ENCODE data around the gene DNAJA1. TPM values are rescaled to one million over a fixed set of nuclear protein-coding genes. Genes with fewer than 3 reads are reported as not detected.

The DNAJA1 gene
- total and polyA plus RNA-seq, 12 donors, result 56.6 to 355 (median 131) TPM

DNA sequence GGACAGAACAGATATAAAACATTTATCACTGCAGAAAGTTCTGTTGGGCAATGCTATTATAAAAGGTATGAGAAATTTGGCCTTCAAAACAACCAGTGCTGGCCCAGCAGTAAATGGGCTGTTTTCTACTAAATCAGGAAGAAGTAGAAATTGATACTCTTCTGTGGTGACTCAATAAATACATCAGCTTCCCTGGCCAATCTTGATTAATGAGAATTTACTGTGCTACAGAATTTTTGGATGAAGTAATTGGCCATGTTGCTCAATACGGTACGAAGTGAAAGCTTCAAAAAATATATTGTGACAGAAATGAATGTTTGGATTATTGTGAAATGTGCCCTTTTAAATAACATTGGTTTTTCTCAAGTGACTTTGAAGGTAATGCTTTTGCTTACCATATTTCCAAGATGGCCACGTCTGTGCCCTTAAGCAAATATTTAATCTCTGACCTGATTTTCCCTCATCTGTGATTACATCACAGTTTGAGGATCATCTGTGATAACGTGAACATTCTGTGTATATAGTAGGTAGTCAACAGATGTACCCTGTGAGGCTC, 4.2 kb downstream of the DNAJA1 start:
- Histone ChIP-seq H3K27ac (peak overlapping the region; percentile 57 to 88 (median 75)), H3K4me1 (replicated peaks in 1 of 2) (peaks cover 24 to 67% of the 10 kb centered on the region in 2 donors), H3K27me3 (no peaks in the 10 kb centered on the region), H3K36me3 (replicated peaks in 1 of 2) (peaks cover 0 to 70% of the 10 kb centered on the region in 2 donors), H3K4me3 (peak overlapping the region in 1 of 4 donors; percentile 31), H3K9me3 (replicated peaks in 1 of 3) (no peaks in the 10 kb centered on the region)
- peak in 1 of 2 donors; percentile 36 for TF ChIP-seq POLR2A (IDR thresholded peaks at IDR 0.05)
- TF ChIP-seq, protein P1, sequence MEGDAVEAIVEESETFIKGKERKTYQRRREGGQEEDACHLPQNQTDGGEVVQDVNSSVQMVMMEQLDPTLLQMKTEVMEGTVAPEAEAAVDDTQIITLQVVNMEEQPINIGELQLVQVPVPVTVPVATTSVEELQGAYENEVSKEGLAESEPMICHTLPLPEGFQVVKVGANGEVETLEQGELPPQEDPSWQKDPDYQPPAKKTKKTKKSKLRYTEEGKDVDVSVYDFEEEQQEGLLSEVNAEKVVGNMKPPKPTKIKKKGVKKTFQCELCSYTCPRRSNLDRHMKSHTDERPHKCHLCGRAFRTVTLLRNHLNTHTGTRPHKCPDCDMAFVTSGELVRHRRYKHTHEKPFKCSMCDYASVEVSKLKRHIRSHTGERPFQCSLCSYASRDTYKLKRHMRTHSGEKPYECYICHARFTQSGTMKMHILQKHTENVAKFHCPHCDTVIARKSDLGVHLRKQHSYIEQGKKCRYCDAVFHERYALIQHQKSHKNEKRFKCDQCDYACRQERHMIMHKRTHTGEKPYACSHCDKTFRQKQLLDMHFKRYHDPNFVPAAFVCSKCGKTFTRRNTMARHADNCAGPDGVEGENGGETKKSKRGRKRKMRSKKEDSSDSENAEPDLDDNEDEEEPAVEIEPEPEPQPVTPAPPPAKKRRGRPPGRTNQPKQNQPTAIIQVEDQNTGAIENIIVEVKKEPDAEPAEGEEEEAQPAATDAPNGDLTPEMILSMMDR (IDR thresholded peaks at IDR 0.05), result no peak
- WGBS, 4 donors, result 5 to 9% (median 8%) methylated on average over 4 of the region's 4 CpGs
- peak in 6 of 7 donors; percentile 54 to 77 (median 66) for DNase-seq
- intact Hi-C loops (cut with DNase I), result no loop called here

DNA sequence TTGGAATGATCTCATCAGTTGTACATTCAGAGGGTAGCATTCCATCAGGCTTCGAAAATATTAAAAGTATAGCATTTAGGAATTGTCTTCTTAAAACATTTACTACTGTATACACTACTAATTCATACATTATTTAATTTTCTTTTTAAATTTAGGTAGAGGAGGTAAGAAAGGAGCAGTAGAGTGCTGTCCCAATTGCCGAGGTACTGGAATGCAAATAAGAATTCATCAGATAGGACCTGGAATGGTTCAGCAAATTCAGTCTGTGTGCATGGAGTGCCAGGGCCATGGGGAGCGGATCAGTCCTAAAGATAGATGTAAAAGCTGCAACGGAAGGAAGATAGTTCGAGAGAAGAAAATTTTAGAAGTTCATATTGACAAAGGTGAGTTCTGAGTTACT, 5.2 kb downstream of the DNAJA1 start:
- DNase-seq, result no peak
- intact Hi-C loops (cut with DNase I), result no loop called here
- H3K4me3 ChIP-seq, result no peak overlapping the region
- H3K27ac ChIP-seq, result peak overlapping the region in 2 of 5 donors; percentile 2 to 61
- H3K9me3 ChIP-seq (replicated peaks in 1 of 3), result no peaks in the 10 kb centered on the region
- 80 to 89% (median 85%) methylated on average over 5 of the region's 5 CpGs for WGBS, 4 donors
- TF ChIP-seq POLR2A (IDR thresholded peaks at IDR 0.05), result no peak
- TF ChIP-seq, protein P1 (IDR thresholded peaks at IDR 0.05), result no peak
- peaks cover 23 to 66% of the 10 kb centered on the region in 2 donors for H3K4me1 ChIP-seq (replicated peaks in 1 of 2)
- H3K27me3 ChIP-seq, result no peaks in the 10 kb centered on the region
- peaks cover 0 to 80% of the 10 kb centered on the region in 2 donors for H3K36me3 ChIP-seq (replicated peaks in 1 of 2)

DNA sequence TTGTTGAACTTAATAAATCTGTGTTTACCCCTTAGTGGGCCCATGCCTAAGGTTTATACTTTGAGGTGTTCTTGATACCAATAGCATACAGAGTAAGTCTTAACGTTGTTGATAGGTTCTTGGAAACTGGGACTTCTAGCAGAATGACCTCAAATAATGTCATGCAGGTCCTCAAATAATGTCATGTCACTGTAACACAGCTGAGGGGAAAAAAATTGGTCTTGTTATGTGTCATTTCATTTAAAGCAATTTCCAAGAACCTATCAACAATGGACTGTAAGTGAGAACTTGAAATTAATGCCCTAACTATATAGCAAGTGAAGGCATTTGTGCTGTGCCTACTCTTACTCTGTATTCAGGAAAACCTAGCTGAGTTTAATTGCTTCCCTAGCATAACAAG, 7.2 kb downstream of the DNAJA1 start:
- 8 to 55% (median 29%) methylated on average over 1 of the region's 1 CpG for WGBS, 4 donors
- Histone ChIP-seq H3K4me3 (no peak overlapping the region), H3K4me1 (replicated peaks in 1 of 2) (peaks cover 15 to 52% of the 10 kb centered on the region in 2 donors), H3K27me3 (no peaks in the 10 kb centered on the region), H3K27ac (no peak overlapping the region), H3K9me3 (replicated peaks in 1 of 3) (no peaks in the 10 kb centered on the region), H3K36me3 (replicated peaks in 1 of 2) (peaks cover 0 to 93% of the 10 kb centered on the region in 2 donors)
- no peak for DNase-seq
- intact Hi-C loops (cut with DNase I), result no loop called here
- TF ChIP-seq, protein P1 (IDR thresholded peaks at IDR 0.05), result no peak
- TF ChIP-seq POLR2A (IDR thresholded peaks at IDR 0.05), result no peak

DNA sequence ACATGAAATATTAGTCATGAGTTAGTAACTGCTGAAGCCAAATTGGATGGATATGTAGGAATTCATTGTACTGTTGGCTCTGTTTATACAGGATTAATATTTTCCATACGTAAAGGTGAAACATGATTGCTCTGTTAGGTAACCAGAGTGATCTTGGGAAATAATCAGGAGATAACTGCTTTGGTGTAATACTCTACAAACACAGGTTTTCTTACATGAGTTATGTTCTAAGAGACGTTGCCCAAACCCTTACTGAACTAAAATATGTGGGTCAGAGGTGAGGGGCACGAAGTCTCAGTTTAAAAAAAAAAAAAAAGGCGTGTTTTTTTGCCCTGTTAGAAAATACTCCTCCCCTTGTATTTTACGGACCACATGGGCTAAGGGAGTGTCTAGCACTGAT, 7.8 kb downstream of the DNAJA1 start:
- TF ChIP-seq POLR2A (IDR thresholded peaks at IDR 0.05), result no peak
- TF ChIP-seq, protein P1 (IDR thresholded peaks at IDR 0.05), result no peak
- Histone ChIP-seq H3K4me1 (replicated peaks in 1 of 2) (peaks cover 15 to 46% of the 10 kb centered on the region in 2 donors), H3K9me3 (replicated peaks in 1 of 3) (no peaks in the 10 kb centered on the region), H3K27me3 (no peaks in the 10 kb centered on the region), H3K27ac (no peak overlapping the region), H3K4me3 (no peak overlapping the region), H3K36me3 (replicated peaks in 1 of 2) (peaks cover 0 to 95% of the 10 kb centered on the region in 2 donors)
- no peak for DNase-seq
- WGBS, 4 donors, result 59 to 76% (median 62%) methylated on average over 5 of the region's 5 CpGs
- intact Hi-C loops (cut with DNase I), result no loop called here
